Natural killer cell treated with Interleukin-12 subunit alpha and Interleukin-12 subunit beta and Interleukin-15 and Interleukin-18, amount 100 ng/mL, for 72 hours (primary cell): Measurements from ENCODE around the gene KLRB1. TPM values are rescaled to one million over a fixed set of nuclear protein-coding genes. Genes with fewer than 3 reads are reported as not detected.
"Not testable (repeated sequence)": the region's sequence is repeated elsewhere in the genome, so short reads cannot be mapped to it uniquely, and the experiment has no call there.

Experiments used
- ATAC-seq, 2 donors: fragments of 150-1000 bp; cut with Tn5 transposase in 1 of 2; sonication (Bioruptor Pico), chemical (Tn5 transposase) in 1 of 2; 2 replicates each; pipeline ENCODE4 v1.10.0; 2021
- DNase-seq: peaks from one replicate; pipeline ENCODE4 v3.0.0; 2022; ENCODE audit warnings: low spot score
- H3K27ac Mint-ChIP-seq, 2 donors: 1 replicate in 1 of 2; 2 replicates in 1 of 2; pipeline ENCODE4 v1.8.0; 2022; ENCODE audit warnings: mixed read lengths in 2 of 2, mild to moderate bottlenecking in 1 of 2, moderate library complexity in 1 of 2
- H3K27me3 Mint-ChIP-seq, 2 donors: 1 replicate in 1 of 2; 2 replicates in 1 of 2; pipeline ENCODE4 v1.8.0; 2022; ENCODE audit warnings: mixed read lengths in 2 of 2
- H3K36me3 Mint-ChIP-seq: one replicate; pipeline ENCODE4 v1.8.0; 2022; ENCODE audit warnings: mixed read lengths
- H3K4me1 Mint-ChIP-seq, 2 donors: 1 replicate in 1 of 2; 2 replicates in 1 of 2; pipeline ENCODE4 v1.8.0; 2022; ENCODE audit warnings: low read depth in 2 of 2, mixed read lengths in 2 of 2, mild to moderate bottlenecking in 1 of 2
- H3K4me3 Mint-ChIP-seq: one replicate; pipeline ENCODE4 v1.8.0; 2022; ENCODE audit warnings: mixed read lengths
- H3K9me3 Mint-ChIP-seq: 2 replicates; pipeline ENCODE4 v1.8.0; 2022; ENCODE audit warnings: mixed read lengths
- total RNA-seq, 2 donors: library from RNA; stranded (reverse); gene quantifications; one replicate each; pipeline ENCODE4 v1.2.3, GENCODE V29; 2022

The KLRB1 gene
- total RNA-seq, 2 donors from 2014 or later, result 10.5 to 23.9 TPM

DNA sequence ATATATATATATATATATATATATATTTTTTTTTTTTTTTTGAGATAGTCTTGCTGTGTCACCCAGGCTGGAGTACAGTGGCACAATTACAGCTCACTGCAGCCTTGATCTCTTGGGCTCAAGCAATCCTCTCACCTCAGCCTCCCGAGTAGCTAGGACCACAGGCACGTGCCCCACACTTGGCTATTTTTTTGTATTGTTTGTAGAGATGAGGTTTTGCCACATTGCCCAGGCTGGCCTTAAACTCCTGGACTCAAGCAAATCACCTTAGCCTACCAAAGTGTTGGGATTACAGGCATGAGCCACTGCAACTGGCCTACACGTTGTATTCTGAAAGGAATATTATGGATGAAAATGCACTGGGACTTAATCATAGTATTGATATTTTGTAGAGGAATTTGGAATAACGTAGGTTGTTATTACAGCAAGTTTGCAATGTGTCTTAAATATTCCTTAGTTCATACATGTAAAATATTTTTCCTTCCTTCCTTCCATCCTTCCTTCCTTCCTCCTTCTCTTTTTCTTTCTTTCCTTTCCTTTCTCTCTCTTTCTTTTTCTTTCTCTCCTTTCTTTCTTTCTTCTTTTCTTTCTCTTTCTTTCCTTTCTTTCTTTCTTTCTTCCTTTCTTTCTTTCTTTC lies 862 bp downstream of the KLRB1 start:
- peak in 1 of 2 donors; percentile 29 for ATAC-seq
- H3K4me3 Mint-ChIP-seq, result peak overlapping the region; percentile 99
- no peaks in the 10 kb centered on the region for H3K27me3 Mint-ChIP-seq
- peaks cover 5% of the 10 kb centered on the region for H3K9me3 Mint-ChIP-seq
- peaks cover 36% of the 10 kb centered on the region for H3K36me3 Mint-ChIP-seq
- H3K4me1 Mint-ChIP-seq, result peaks cover 72 to 76% of the 10 kb centered on the region in 2 donors
- no peak for DNase-seq
- H3K27ac Mint-ChIP-seq, result peak overlapping the region; percentile 99

DNA sequence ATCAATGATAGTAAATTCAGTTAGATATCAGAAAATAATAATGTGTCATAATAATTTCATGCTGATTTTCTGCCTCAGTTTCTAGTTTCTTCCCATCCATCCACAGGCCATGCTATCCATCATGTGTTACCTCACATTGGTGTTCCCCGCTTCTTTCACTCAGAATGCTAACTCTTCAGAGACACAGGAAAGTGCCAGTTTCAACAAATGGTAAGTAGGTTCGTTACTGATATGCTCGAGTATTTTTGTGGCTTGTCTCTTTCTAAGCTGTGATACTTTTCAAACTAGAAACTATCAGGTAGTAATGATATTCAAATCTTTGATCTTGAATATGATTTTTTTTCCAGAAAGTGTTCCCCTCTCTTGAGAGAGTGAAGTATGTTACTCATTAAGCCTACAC lies 1.5 kb downstream of the KLRB1 start:
- no peak for DNase-seq
- Mint-ChIP-seq H3K36me3 (peaks cover 33% of the 10 kb centered on the region), H3K9me3 (peaks cover 1% of the 10 kb centered on the region), H3K27me3 (no peaks in the 10 kb centered on the region), H3K4me3 (peak overlapping the region; percentile 99), H3K27ac (peak overlapping the region; percentile 99), H3K4me1 (peaks cover 69 to 76% of the 10 kb centered on the region in 2 donors)
- peak in 1 of 2 donors; percentile 42 for ATAC-seq

DNA sequence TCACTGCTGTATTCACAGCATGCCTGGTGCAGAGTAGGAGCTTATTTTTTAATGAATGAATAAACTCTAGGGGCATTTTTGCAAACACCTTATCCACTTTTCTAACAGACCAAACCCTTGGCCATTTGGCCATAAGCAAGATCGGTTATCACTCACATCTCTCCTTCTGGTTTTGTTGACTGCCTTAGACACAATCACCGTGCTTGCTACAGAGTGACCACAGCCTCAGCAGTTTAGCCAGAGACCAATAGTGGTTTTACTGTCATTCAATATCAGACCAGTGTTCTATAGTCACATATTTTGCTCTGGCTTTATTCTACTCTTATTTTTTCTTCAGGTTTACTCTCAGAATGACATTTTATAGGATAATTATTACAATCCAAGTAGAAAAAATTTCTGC lies 2.2 kb downstream of the KLRB1 start:
- peaks cover 66 to 76% of the 10 kb centered on the region in 2 donors for H3K4me1 Mint-ChIP-seq
- H3K9me3 Mint-ChIP-seq, result peaks cover 2% of the 10 kb centered on the region
- peaks cover 33% of the 10 kb centered on the region for H3K36me3 Mint-ChIP-seq
- ATAC-seq (peak; percentile 68 to 75), DNase-seq (no peak)
- H3K27me3 Mint-ChIP-seq, result no peaks in the 10 kb centered on the region
- peak overlapping the region; percentile 99 for H3K27ac Mint-ChIP-seq
- H3K4me3 Mint-ChIP-seq, result peak overlapping the region; percentile 99

DNA sequence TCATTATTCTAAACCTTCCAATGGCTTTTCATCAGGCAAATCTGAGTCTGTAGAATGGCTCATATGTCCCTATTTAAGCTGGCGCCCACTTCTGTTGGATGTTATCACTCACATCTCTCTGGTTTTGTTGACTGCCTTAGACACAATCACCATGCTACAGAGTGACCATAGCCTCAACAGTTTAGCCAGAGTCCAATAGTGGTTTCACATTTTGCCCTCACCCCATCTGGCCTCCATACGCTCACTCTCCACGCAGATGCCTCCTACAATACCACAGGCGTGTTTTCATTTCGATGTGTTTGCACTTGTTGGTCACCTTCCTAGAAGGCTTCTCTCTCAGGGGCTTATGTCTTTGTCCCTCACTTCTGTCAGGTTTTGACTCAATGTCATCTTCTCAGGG lies 3.4 kb downstream of the KLRB1 start:
- peaks cover 2% of the 10 kb centered on the region for H3K9me3 Mint-ChIP-seq
- peak overlapping the region; percentile 99 for H3K4me3 Mint-ChIP-seq
- ATAC-seq (peak; percentile 88 to 90), DNase-seq (peak; percentile 74)
- peaks cover 67 to 77% of the 10 kb centered on the region in 2 donors for H3K4me1 Mint-ChIP-seq
- H3K27ac Mint-ChIP-seq, result peak overlapping the region; percentile 99
- no peaks in the 10 kb centered on the region for H3K27me3 Mint-ChIP-seq
- peaks cover 33% of the 10 kb centered on the region for H3K36me3 Mint-ChIP-seq

DNA sequence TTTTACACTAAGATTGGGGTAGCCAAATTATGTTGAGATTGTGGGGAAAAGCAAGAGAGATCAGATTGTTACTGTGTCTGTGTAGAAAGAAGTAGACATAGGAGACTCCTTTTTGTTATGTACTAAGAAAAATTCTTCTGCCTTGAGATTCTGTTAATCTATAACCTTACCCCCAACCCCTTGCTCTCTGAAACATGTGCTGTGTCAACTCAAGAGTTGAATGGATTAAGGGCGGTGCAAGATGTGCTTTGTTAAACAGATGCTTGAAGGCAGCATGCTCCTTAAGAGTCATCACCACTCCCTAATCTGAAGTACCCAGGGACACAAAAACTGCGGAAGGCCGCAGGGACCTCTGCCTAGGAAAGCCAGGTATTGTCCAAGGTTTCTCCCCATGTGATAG lies 7.3 kb downstream of the KLRB1 start:
- Mint-ChIP-seq H3K4me3 (peak overlapping the region; percentile 10), H3K4me1 (peaks cover 64 to 65% of the 10 kb centered on the region in 2 donors), H3K36me3 (peaks cover 31% of the 10 kb centered on the region), H3K27ac (peak overlapping the region; percentile 73 to 97)
- DNase-seq, H3K27me3 Mint-ChIP-seq, ATAC-seq, H3K9me3 Mint-ChIP-seq: not testable (repeated sequence)

DNA sequence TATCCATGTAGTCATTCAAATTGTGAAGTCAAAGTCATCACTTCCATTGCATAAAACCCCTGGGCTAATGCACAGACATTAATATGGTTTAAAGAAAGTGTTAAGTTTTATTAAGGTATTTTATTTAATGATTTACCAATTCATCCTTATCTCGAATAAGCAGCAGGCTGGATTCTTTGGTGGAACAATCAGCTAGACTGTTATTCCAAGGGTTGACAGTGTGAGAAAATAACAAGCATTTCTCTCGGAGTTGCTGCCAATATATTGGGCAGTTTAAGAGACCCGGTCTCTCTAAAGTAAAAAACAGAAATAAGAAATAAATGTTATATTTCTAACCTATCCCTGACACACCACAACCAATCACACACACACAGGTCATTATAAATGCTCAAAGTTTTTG lies 9.4 kb downstream of the KLRB1 start:
- H3K27ac Mint-ChIP-seq, result peak overlapping the region; percentile 80 to 97
- peaks cover 2% of the 10 kb centered on the region for H3K9me3 Mint-ChIP-seq
- peak overlapping the region; percentile 30 for H3K4me3 Mint-ChIP-seq
- no peak for ATAC-seq
- peaks cover 27% of the 10 kb centered on the region for H3K36me3 Mint-ChIP-seq
- peaks cover 53% of the 10 kb centered on the region in 2 donors for H3K4me1 Mint-ChIP-seq
- DNase-seq, result no peak
- H3K27me3 Mint-ChIP-seq, result no peaks in the 10 kb centered on the region

DNA sequence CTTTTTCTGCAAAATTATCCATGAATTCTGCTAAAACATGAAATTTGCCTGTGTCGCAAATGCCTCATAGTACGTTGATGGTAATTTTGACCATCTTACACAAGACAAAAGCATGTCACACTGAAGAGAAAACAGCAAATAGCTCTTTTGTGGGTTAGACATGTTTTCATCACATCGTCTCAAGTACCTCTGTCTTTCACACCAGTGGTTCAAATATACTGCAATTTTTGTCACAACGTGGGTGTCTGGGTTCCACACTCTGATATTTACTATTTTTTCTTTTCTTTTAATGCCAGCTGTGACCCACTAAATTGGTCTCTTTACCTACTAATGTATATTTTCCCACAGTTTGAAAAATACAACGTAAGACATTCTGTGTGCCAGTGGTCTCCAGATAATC lies 10.4 kb downstream of the KLRB1 start:
- Mint-ChIP-seq H3K4me1 (peaks cover 46 to 47% of the 10 kb centered on the region in 2 donors), H3K4me3 (peak overlapping the region; percentile 30), H3K36me3 (peaks cover 27% of the 10 kb centered on the region), H3K27me3 (no peaks in the 10 kb centered on the region), H3K9me3 (peaks cover 2% of the 10 kb centered on the region), H3K27ac (peak overlapping the region; percentile 80 to 97)
- ATAC-seq (peak; percentile 69 to 72), DNase-seq (no peak)

DNA sequence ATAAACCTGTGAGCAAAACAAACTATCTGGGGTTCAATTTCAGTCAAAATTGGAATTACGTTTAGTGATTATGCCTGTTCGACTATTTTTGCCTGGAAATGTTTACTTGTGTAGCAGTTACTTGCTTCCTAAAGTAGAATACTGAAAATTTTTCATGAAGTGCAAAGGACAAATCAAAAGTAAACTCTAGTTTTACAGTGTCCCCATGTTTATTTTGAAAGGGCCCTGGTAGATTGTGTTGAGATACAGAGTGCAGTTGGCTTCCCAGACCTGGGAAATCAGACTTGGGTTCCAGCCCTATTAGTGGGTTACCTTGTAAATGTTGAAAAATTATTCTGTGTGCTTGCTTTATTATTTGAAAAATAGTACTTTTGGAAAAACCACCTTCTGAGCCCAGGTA lies 17.3 kb downstream of the KLRB1 start:
- Mint-ChIP-seq H3K27me3 (no peaks in the 10 kb centered on the region), H3K27ac (no peak overlapping the region), H3K9me3 (no peaks in the 10 kb centered on the region), H3K36me3 (no peaks in the 10 kb centered on the region), H3K4me1 (peaks cover 21 to 23% of the 10 kb centered on the region in 2 donors), H3K4me3 (no peak overlapping the region)
- no peak for ATAC-seq
- no peak for DNase-seq

DNA sequence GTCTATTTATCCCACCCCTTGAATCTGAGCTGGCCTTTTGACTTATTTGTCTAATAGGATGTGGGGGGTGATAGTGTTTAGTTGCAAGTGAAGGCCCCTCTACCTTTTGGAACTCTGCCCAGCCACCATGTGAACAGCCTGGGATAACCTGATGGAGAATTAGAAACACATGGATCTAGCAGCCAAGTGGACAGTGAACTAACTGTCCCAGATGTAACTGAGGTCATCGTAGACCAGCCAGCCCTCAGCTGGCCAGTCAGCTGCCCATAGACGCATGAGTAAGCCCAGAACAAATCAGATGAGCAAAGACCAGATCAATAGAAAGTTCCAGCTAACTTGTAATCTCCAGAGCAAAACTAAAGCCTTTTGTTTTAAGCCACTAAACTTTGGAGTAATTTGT lies 19.0 kb downstream of the KLRB1 start:
- H3K27ac Mint-ChIP-seq, result peak overlapping the region in 1 of 2 donors; percentile 79

DNA sequence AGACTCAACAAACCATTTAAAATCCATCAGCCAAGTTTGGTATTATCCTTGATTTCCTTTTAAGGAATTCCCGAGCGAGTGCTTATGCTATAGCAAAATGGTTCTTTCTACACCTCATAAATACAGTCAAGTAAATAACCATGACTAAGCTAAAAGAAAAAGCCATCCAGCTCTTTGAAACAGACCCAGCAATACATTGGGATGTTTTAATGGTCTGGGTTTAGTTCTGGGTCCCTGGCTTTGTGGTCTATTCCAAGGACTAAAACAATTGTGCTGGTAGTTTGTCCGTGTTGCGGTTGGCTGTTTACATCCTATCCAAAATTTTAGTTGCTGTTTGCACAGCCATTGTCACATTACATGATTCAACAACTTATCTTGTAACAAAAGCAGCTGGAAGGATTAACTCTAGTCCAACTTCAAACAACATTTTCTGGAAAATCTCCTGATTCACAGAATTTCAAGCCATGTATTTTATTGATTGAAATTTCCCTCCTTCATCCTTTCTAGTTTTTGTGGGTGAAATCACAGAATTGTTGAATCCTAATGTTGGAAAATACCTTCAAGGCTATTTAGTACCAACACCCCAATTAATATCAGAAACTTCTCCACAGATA lies 19.6 kb downstream of the KLRB1 start:
- DNase-seq (no peak), ATAC-seq (no peak)
- Mint-ChIP-seq H3K27me3 (no peaks in the 10 kb centered on the region), H3K4me3 (no peak overlapping the region), H3K27ac (peak overlapping the region in 1 of 2 donors; percentile 79), H3K4me1 (peaks cover 15 to 16% of the 10 kb centered on the region in 2 donors), H3K9me3 (no peaks in the 10 kb centered on the region), H3K36me3 (no peaks in the 10 kb centered on the region)

More for the DNA sequence above, 19.0 kb downstream of the KLRB1 start:
- H3K4me3 Mint-ChIP-seq, result no peak overlapping the region
- H3K27me3 Mint-ChIP-seq, result no peaks in the 10 kb centered on the region
- H3K9me3 Mint-ChIP-seq, result no peaks in the 10 kb centered on the region
- no peaks in the 10 kb centered on the region for H3K36me3 Mint-ChIP-seq
- peaks cover 15 to 16% of the 10 kb centered on the region in 2 donors for H3K4me1 Mint-ChIP-seq
- no peak for ATAC-seq
- no peak for DNase-seq

DNA sequence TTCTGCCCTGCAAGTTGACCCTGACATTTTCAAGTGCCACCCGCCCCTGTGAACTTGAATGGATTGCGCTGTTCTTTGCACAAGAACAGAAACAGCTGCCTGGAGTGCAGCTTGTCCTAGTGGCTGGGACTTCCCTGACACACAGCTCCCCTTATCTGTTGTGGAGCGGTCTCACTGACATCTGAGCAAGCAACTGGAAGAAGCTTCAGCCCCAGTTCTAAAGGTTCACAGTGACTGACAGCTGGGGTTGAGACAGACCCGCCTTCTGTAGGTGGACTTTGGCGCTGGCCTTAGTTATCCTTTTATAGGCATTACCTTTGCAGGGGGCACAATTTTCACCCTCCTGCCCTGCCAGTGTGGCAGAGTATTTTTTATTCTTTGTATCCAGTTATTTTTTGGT lies 30.0 kb downstream of the KLRB1 start:
- not testable (repeated sequence) for H3K36me3 Mint-ChIP-seq, H3K27me3 Mint-ChIP-seq, H3K9me3 Mint-ChIP-seq, DNase-seq, H3K27ac Mint-ChIP-seq, H3K4me3 Mint-ChIP-seq, ATAC-seq, H3K4me1 Mint-ChIP-seq

DNA sequence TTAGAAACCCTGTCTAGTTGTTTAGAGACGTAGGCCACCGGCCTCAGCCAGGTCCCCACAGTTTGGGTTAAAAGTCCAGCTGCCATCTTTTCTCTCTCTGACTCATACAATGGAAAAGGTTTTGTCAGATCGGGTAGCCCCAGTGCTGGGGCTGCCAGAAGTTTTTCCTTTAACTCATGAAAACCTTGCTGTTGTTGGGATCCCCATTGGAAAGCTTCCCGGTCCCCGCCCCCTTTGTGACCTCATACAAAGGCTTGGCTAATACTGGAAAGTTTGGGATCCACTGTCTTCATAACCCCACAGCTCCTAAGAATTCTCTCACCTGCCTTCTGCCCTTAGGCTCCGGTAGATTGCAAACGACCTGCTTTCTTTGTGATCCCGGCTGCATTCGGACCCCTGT lies 40.6 kb downstream of the KLRB1 start:
- not testable (repeated sequence) for H3K4me1 Mint-ChIP-seq, H3K36me3 Mint-ChIP-seq, H3K27me3 Mint-ChIP-seq, H3K27ac Mint-ChIP-seq, H3K9me3 Mint-ChIP-seq, DNase-seq, ATAC-seq, H3K4me3 Mint-ChIP-seq

DNA sequence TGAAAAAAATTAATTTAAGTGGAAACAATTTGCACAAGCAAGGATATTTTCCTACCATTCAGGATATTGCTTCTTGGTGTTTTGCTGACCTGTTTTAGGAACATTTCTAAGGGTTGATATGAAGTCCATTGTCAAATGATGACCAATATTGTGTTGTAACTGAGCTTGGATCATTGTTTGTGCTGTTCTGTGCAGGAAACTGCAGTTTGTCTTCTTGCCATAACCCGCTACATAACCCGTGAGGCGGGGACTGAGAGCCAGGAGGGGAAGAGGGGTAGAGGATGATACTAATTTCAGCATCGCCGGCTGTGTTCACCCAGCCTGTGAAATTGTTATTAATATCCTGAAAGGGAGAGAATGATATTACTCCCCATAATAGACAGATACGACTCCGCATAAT lies 41.6 kb downstream of the KLRB1 start:
- ATAC-seq, H3K36me3 Mint-ChIP-seq, DNase-seq, H3K4me3 Mint-ChIP-seq, H3K9me3 Mint-ChIP-seq, H3K27me3 Mint-ChIP-seq, H3K4me1 Mint-ChIP-seq, H3K27ac Mint-ChIP-seq: not testable (repeated sequence)

DNA sequence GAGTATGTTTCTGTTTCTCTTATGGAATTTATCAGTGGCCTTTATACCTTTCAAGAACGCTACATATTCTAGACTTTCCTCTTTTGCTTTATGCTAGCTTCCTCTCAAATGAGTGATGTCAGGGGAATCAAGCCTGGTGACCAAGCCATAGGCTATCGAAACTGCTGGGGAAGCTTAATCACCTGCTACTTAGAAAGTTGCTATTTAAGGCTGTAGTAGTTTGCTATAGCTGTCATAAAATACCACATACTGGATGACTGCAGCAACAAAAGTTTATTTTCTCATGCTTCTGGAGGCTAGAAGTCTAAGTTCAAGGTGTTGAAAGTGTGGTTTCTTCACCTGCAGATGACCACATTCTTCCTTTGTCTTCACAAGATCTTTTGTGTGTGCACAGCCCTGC lies 43.3 kb downstream of the KLRB1 start:
- H3K4me1 Mint-ChIP-seq, H3K4me3 Mint-ChIP-seq, H3K27ac Mint-ChIP-seq, H3K9me3 Mint-ChIP-seq, DNase-seq, H3K36me3 Mint-ChIP-seq, H3K27me3 Mint-ChIP-seq: not testable (repeated sequence)
- ATAC-seq, result peak; percentile 58 to 76
